Neutrophil (primary cell): ENCODE data around the gene PRR14L.
A peak's percentile ranks its signal among the peaks of the same experiment; 100 is the strongest.

Experiments
- H3K27ac ChIP-seq: fragments of 200-600 bp; sonication (generic); 2 replicates; pipeline ENCODE4 v1.5.1; 2016; ENCODE audit warnings: mild to moderate bottlenecking, moderate library complexity
- H3K27me3 ChIP-seq: fragments of 200-600 bp; sonication (generic); 2 replicates; pipeline ENCODE4 v1.6.0; 2016; ENCODE audit warnings: mild to moderate bottlenecking
- H3K36me3 ChIP-seq: fragments of 200-600 bp; sonication (generic); 2 replicates; pipeline ENCODE4 v1.5.1; 2017
- H3K4me1 ChIP-seq, 2 experiments: fragments of 200-600 bp in 1 of 2; sonication (generic) in 1 of 2; 1 replicate in 1 of 2; 2 replicates in 1 of 2; pipeline versions ENCODE4 v1.5.1 to v1.6.1; 2013 to 2016; ENCODE audit warnings: low read depth in 1 of 2, low read length in 1 of 2, mild to moderate bottlenecking in 1 of 2, moderate library complexity in 1 of 2; ENCODE audit not compliant: control insufficient read depth in 1 of 2, insufficient read depth in 1 of 2
- H3K4me3 ChIP-seq, 2 experiments: fragments of 200-600 bp in 1 of 2; sonication (generic) in 1 of 2; 1 replicate in 1 of 2; 2 replicates in 1 of 2; pipeline ENCODE4 v1.5.1; 2013 to 2016; ENCODE audit warnings: low read depth in 1 of 2, low read length in 1 of 2, mild to moderate bottlenecking in 1 of 2, moderate library complexity in 1 of 2
- H3K9me3 ChIP-seq: fragments of 200-600 bp; sonication (generic); 2 replicates; pipeline ENCODE4 v1.5.1; 2016
- TF ChIP-seq, protein P1 (sequence below): fragments of 200-600 bp; sonication (generic); IDR thresholded peaks from 2 replicates; pipeline ENCODE4 v1.5.1; 2016; ENCODE audit warnings: antibody characterized with exemption

PRR14L gene

DNA sequence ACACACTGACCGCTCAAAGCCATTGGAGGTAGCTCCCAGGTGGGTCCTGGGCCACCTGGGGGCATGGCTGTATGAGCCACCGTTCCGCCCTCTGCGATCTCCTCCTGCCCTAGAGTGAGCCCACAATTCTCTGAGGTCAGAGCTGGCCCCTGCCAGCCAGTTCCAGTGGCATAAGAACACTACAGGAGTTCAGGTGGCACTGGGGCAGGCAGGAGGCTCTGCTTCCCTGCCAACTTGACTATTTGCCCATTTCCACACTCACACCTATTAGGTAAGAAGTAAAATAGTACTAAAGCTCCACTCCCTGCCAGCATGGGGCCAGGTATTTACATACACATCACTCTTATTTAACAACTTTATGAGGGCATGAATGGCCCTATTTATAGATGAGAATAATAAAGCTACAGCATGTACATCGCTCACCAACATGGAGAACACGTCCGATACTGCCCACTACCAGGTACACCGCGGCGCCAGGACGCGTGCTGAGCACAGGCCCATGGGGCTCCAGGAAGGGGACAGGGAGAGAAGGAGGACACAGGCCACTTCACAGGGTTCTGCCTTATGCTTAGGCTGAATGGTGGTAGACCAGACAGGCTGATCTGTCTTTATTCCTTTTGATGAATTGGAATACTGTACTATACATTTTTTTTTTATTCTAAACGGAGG is 114.2 kb downstream of the PRR14L start:
- H3K27me3 ChIP-seq: no peaks in the 10 kb centered on the region
- peaks cover 82 to 93% of the 10 kb centered on the region in 2 experiments for H3K4me1 ChIP-seq
- TF ChIP-seq, protein P1, sequence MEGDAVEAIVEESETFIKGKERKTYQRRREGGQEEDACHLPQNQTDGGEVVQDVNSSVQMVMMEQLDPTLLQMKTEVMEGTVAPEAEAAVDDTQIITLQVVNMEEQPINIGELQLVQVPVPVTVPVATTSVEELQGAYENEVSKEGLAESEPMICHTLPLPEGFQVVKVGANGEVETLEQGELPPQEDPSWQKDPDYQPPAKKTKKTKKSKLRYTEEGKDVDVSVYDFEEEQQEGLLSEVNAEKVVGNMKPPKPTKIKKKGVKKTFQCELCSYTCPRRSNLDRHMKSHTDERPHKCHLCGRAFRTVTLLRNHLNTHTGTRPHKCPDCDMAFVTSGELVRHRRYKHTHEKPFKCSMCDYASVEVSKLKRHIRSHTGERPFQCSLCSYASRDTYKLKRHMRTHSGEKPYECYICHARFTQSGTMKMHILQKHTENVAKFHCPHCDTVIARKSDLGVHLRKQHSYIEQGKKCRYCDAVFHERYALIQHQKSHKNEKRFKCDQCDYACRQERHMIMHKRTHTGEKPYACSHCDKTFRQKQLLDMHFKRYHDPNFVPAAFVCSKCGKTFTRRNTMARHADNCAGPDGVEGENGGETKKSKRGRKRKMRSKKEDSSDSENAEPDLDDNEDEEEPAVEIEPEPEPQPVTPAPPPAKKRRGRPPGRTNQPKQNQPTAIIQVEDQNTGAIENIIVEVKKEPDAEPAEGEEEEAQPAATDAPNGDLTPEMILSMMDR: no peak
- peak overlapping the region; percentile 100 for H3K27ac ChIP-seq
- no peaks in the 10 kb centered on the region for H3K9me3 ChIP-seq
- H3K4me3 ChIP-seq: peak overlapping the region; percentile 88 to 98
- peaks cover 41% of the 10 kb centered on the region for H3K36me3 ChIP-seq

GRCh38 chr22:31631436-31631835 is 118.5 kb downstream of the PRR14L start:
- TF ChIP-seq, protein P1: no peak
- H3K4me1 ChIP-seq: peaks cover 77 to 83% of the 10 kb centered on the region in 2 experiments
- H3K27ac ChIP-seq: peak overlapping the region; percentile 92
- H3K9me3 ChIP-seq: no peaks in the 10 kb centered on the region
- no peaks in the 10 kb centered on the region for H3K27me3 ChIP-seq
- peaks cover 77% of the 10 kb centered on the region for H3K36me3 ChIP-seq
- peak overlapping the region; percentile 55 to 73 for H3K4me3 ChIP-seq
